ENCODE data around the gene SEC24A.
"Not testable (repeated sequence)": the region's sequence is repeated elsewhere in the genome, so short reads cannot be mapped to it uniquely, and the experiment has no call there.

The SEC24A gene

DNA sequence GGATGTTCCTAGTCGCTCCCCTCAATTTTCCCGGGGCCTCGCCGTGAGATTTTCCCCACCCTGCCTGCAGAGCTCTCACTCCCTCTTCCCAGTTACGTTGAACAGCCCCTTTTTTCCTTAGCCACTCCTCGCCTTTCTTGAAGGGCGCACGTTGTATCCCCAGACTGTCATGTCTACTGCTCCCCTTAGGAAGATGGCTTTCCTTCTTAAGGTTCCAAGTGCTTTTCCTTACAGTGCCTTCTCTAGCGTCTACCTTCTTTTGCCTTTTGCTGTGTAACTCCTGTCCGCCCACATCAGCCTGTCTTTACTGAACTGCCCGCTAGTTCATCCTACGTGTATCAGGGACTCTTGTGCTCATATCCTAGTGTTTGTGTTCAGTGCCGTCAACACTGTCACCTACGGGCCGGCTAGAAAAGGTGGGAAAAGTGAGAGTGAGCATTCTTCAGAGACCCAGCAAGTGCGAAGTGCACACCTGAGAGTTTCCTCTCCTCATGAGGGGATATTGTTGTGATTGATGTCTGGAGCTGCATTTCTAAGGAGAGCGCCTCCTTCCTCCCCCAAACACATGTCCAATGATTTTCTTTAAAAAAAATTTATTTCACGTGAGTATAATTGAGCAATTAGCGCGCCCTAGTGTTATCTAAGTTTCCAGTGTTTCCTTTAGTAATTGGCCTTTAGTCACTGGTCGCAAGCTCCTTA is 90.5 kb downstream of the SEC24A start:
- peaks cover 45% of the 10 kb centered on the region for H3K36me3 Mint-ChIP-seq (ENCODE audit: low read depth)
- no peaks in the 10 kb centered on the region for H3K9me3 Mint-ChIP-seq
- H3K27me3 Mint-ChIP-seq, result no peaks in the 10 kb centered on the region
- intact Hi-C loops (cut with micrococcal nuclease), result loop anchor here (1.0 to 5.0 kb wide), 4 partner anchors 19 to 166 kb away; partner anchors contain the start of genes C5orf24, DDX46, PCBD2 and SEC24A
- H3K27ac Mint-ChIP-seq, result peak overlapping the region; percentile 92
- H3K4me3 Mint-ChIP-seq, result peak overlapping the region; percentile 97
- H3K4me1 Mint-ChIP-seq (ENCODE audit: low read depth), result peaks cover 26% of the 10 kb centered on the region

- no peak overlapping the region for H3K27ac Mint-ChIP-seq
- H3K4me1 Mint-ChIP-seq (ENCODE audit: low read depth), result peaks cover 26% of the 10 kb centered on the region
- intact Hi-C loops (cut with micrococcal nuclease), result no loop called here
- H3K36me3 Mint-ChIP-seq (ENCODE audit: low read depth), result peaks cover 47% of the 10 kb centered on the region
- no peaks in the 10 kb centered on the region for H3K27me3 Mint-ChIP-seq
- no peaks in the 10 kb centered on the region for H3K9me3 Mint-ChIP-seq
- H3K4me3 Mint-ChIP-seq, result no peak overlapping the region
Measured at GRCh38 chr5:134741052-134741451, 92.5 kb downstream of the SEC24A start.

DNA sequence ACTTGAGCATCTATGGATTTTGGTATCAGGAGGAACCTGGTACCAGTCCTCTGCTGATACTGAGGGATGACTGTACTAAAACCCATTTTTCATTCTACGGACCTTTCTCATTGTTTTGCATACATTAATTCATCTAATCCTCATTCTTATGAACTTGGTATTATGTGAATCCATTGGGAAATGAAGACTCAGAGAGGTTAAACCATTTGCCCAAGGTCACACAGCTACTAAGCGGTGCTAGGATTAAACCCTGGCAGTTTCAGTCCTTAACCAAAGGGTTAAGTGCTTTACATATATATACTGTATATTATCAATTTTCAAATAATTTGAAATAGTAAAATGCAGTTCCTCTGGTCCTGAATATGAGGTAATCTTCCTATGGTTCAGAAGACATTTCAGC is 93.5 kb downstream of the SEC24A start:
- Mint-ChIP-seq H3K27me3 (no peaks in the 10 kb centered on the region), H3K27ac (no peak overlapping the region), H3K4me3 (no peak overlapping the region), H3K4me1 (ENCODE audit: low read depth) (peaks cover 26% of the 10 kb centered on the region), H3K36me3 (ENCODE audit: low read depth) (peaks cover 47% of the 10 kb centered on the region), H3K9me3 (no peaks in the 10 kb centered on the region)
- intact Hi-C loops (cut with micrococcal nuclease), result no loop called here

- Mint-ChIP-seq H3K4me1 (ENCODE audit: low read depth) (no peaks in the 10 kb centered on the region), H3K4me3 (no peak overlapping the region), H3K27ac (no peak overlapping the region), H3K9me3 (no peaks in the 10 kb centered on the region), H3K27me3 (no peaks in the 10 kb centered on the region), H3K36me3 (ENCODE audit: low read depth) (peaks cover 22% of the 10 kb centered on the region)
- intact Hi-C loops (cut with micrococcal nuclease), result no loop called here
Measured at GRCh38 chr5:134749415-134749814, 100.8 kb downstream of the SEC24A start.

DNA sequence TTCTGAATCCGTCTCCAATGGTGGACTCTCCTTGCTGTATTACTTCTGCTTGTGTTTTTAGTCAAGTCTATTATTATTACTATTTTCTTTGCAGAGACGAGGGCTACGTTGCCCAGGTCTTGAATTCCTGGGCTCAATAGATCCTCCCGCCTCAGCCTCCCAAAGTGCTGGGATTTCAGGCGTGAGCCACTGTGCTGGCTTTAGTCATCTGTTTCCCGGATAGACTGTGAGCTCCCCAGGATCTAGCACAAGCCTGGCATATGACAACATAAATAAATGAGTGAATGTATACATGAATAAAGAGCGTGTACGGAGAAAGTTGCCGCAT is 109.6 kb downstream of the SEC24A start:
- Mint-ChIP-seq H3K9me3 (no peaks in the 10 kb centered on the region), H3K27me3 (peaks cover 4% of the 10 kb centered on the region), H3K27ac (peak overlapping the region; percentile 97), H3K36me3 (ENCODE audit: low read depth) (peaks cover 8% of the 10 kb centered on the region), H3K4me3 (peak overlapping the region; percentile 100), H3K4me1 (ENCODE audit: low read depth) (peaks cover 39% of the 10 kb centered on the region)
- intact Hi-C loops (cut with micrococcal nuclease), result loop anchor here (1.0 kb wide), 1 partner anchor 20 kb away; the partner anchor contains the start of gene CAMLG

GRCh38 chr5:134758504-134759341 is 110.1 kb downstream of the SEC24A start, which contains the start of gene DDX46:
Gene DDX46 (plus strand): TSS chr5:134758779. CDS start chr5:134758939, 160 bp downstream.
- Mint-ChIP-seq H3K27ac (peak within 1 kb of the TSS; percentile 97), H3K27me3 (peaks cover 4% of the 10 kb centered on the region), H3K9me3 (no peaks in the 10 kb centered on the region), H3K4me3 (peak within 1 kb of the TSS; percentile 100), H3K36me3 (ENCODE audit: low read depth) (peaks cover 11% of the 10 kb centered on the region), H3K4me1 (ENCODE audit: low read depth) (peaks cover 39% of the 10 kb centered on the region)
- intact Hi-C loops (cut with micrococcal nuclease), result loop anchor here (1.0 kb wide), 1 partner anchor 20 kb away; the partner anchor contains the start of gene CAMLG

GRCh38 chr5:134767528-134768291 is 119.1 kb downstream of the SEC24A start:
- H3K4me3 Mint-ChIP-seq; H3K27ac Mint-ChIP-seq; intact Hi-C loops (cut with micrococcal nuclease): not testable (repeated sequence)

GRCh38 chr5:134769206-134769605 is 120.6 kb downstream of the SEC24A start:
- Mint-ChIP-seq H3K36me3 (ENCODE audit: low read depth) (peaks cover 97% of the 10 kb centered on the region), H3K4me1 (ENCODE audit: low read depth) (peaks cover 8% of the 10 kb centered on the region), H3K4me3 (no peak overlapping the region), H3K9me3 (no peaks in the 10 kb centered on the region), H3K27ac (no peak overlapping the region), H3K27me3 (no peaks in the 10 kb centered on the region)
- intact Hi-C loops (cut with micrococcal nuclease), result no loop called here

More at GRCh38 chr5:134767528-134768291, 119.1 kb downstream of the SEC24A start:
- peaks cover 89% of the 10 kb centered on the region for H3K36me3 Mint-ChIP-seq (ENCODE audit: low read depth)
- H3K27me3 Mint-ChIP-seq; H3K4me1 Mint-ChIP-seq (ENCODE audit: low read depth); H3K9me3 Mint-ChIP-seq: not testable (repeated sequence)

DNA sequence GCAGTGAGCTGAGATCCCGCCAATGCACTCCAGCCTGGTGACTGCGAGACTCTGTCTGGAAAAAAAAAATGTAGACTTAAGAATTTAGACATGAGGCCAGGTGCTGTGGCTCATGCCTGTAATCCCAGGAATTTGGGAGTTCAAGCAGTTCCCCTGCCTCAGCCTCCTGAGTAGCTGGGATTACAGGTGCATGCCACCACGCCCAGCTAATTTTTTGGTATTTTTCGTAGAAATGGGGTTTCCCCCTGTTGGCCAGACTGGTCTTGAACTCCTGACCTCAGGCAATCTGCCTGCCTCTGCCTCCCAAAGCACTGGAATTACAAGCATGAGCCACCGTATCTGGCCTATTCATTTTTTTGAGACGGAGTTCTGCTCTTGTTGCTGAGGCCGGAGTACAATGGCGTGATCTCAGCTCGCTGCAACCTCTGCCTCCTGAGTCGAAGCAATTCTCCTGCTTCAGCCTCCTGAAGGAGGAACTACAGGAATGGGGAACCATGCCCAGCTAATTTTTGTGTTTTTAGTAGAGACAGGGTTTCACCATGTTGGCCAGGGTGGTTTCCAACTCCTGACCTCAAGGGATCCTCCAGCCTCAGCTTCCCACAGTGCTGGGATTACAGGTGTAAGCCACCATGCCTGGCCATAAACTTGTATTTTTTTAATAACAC is 124.0 kb downstream of the SEC24A start:
- no peaks in the 10 kb centered on the region for H3K9me3 Mint-ChIP-seq
- H3K4me3 Mint-ChIP-seq, result no peak overlapping the region
- H3K4me1 Mint-ChIP-seq (ENCODE audit: low read depth), result peaks cover 15% of the 10 kb centered on the region
- H3K27me3 Mint-ChIP-seq, result no peaks in the 10 kb centered on the region
- peaks cover 96% of the 10 kb centered on the region for H3K36me3 Mint-ChIP-seq (ENCODE audit: low read depth)
- H3K27ac Mint-ChIP-seq, result peak overlapping the region; percentile 70
- intact Hi-C loops (cut with micrococcal nuclease), result loop anchor here (10.0 kb wide), 1 partner anchor 48 kb away; no protein-coding TSS in a partner anchor

GRCh38 chr5:134777366-134777765 is 128.8 kb downstream of the SEC24A start:
- peaks cover 87% of the 10 kb centered on the region for H3K36me3 Mint-ChIP-seq (ENCODE audit: low read depth)

More at GRCh38 chr5:134777366-134777765, 128.8 kb downstream of the SEC24A start:
- Mint-ChIP-seq H3K27ac (no peak overlapping the region), H3K27me3 (no peaks in the 10 kb centered on the region), H3K4me3 (no peak overlapping the region), H3K9me3 (no peaks in the 10 kb centered on the region), H3K4me1 (ENCODE audit: low read depth) (peaks cover 14% of the 10 kb centered on the region)
- intact Hi-C loops (cut with micrococcal nuclease), result loop anchor here (10.0 kb wide), 1 partner anchor 53 kb away; no protein-coding TSS in a partner anchor
